KMS-11 (cell line): ENCODE results near the gene BCL6B.

Source experiments
- H2AFZ ChIP-seq: fragments of 200-600 bp; sonication (generic); 2 replicates; pipeline ENCODE4 v1.6.1; 2016; ENCODE audit warnings: antibody characterized with exemption, mixed run types, low read depth
- H3K27ac ChIP-seq: fragments of 200-600 bp; sonication (generic); 2 replicates; pipeline ENCODE4 v1.6.1; 2016; ENCODE audit warnings: mild to moderate bottlenecking, mixed run types
- H3K27me3 ChIP-seq: fragments of 200-600 bp; sonication (generic); 2 replicates; pipeline ENCODE4 v1.6.1; 2017; ENCODE audit warnings: mild to moderate bottlenecking, low read depth, mixed run types, moderate library complexity; ENCODE audit not compliant: insufficient read depth
- H3K36me3 ChIP-seq: fragments of 200-600 bp; sonication (generic); 2 replicates; pipeline ENCODE4 v1.6.1; 2017; ENCODE audit warnings: mild to moderate bottlenecking, mixed run types; ENCODE audit not compliant: insufficient read depth
- H3K4me1 ChIP-seq: fragments of 200-600 bp; sonication (generic); 2 replicates; pipeline ENCODE4 v1.6.1; 2016; ENCODE audit warnings: mild to moderate bottlenecking, low read depth, mixed run types; ENCODE audit not compliant: poor library complexity, severe bottlenecking
- H3K4me2 ChIP-seq: fragments of 200-600 bp; sonication (generic); 2 replicates; pipeline ENCODE4 v1.7.0; 2016; ENCODE audit warnings: mild to moderate bottlenecking, mixed run types
- H3K4me3 ChIP-seq: fragments of 200-600 bp; sonication (generic); IDR thresholded peaks from 2 replicates; pipeline ENCODE4 v1.6.1; 2017; ENCODE audit warnings: low read depth, low read length, mixed read lengths; ENCODE audit not compliant: insufficient read depth
- H3K79me2 ChIP-seq: fragments of 200-600 bp; sonication (generic); 2 replicates; pipeline ENCODE4 v1.6.1; 2016; ENCODE audit warnings: low read depth, mixed run types; ENCODE audit not compliant: insufficient read depth
- H3K9ac ChIP-seq: fragments of 200-600 bp; sonication (generic); 2 replicates; pipeline ENCODE4 v1.6.1; 2016; ENCODE audit warnings: mild to moderate bottlenecking, mixed run types
- H4K20me1 ChIP-seq: fragments of 200-600 bp; sonication (generic); 2 replicates; pipeline ENCODE4 v1.6.1; 2016; ENCODE audit warnings: mild to moderate bottlenecking, mixed run types; ENCODE audit not compliant: insufficient read depth
- CTCF ChIP-seq: fragments of 200-600 bp; sonication (generic); conservative IDR thresholded peaks from 2 replicates; pipeline ENCODE4 v1.6.1; 2017; ENCODE audit warnings: low read depth, mild to moderate bottlenecking, antibody characterized with exemption, low read length, moderate library complexity, mixed read lengths

BCL6B gene

GRCh38 chr17:7039832-7040231 lies 17.0 kb downstream of the BCL6B start:
- Histone ChIP-seq H2AFZ (no peak overlapping the region), H3K4me2 (no peak overlapping the region), H3K4me3 (no peak overlapping the region), H3K79me2 (no peaks in the 10 kb centered on the region), H3K27me3 (no peaks in the 10 kb centered on the region), H3K9ac (no peak overlapping the region), H3K4me1 (no peaks in the 10 kb centered on the region), H4K20me1 (no peaks in the 10 kb centered on the region), H3K27ac (no peak overlapping the region), H3K36me3 (no peaks in the 10 kb centered on the region)
- TF ChIP-seq CTCF: no peak

GRCh38 chr17:7041607-7042500 lies 19.0 kb downstream of the BCL6B start:
- no peaks in the 10 kb centered on the region for H3K4me1 ChIP-seq
- TF ChIP-seq CTCF: no peak
- no peaks in the 10 kb centered on the region for H4K20me1 ChIP-seq
- H3K36me3 ChIP-seq: no peaks in the 10 kb centered on the region
- H3K4me3 ChIP-seq: no peak overlapping the region
- H3K4me2 ChIP-seq: no peak overlapping the region
- no peak overlapping the region for H3K27ac ChIP-seq
- H3K9ac ChIP-seq: no peak overlapping the region
- no peaks in the 10 kb centered on the region for H3K79me2 ChIP-seq
- H2AFZ ChIP-seq: no peak overlapping the region
- H3K27me3 ChIP-seq: no peaks in the 10 kb centered on the region

GRCh38 chr17:7042501-7043181 lies 19.8 kb downstream of the BCL6B start:
- H3K27me3 ChIP-seq: no peaks in the 10 kb centered on the region
- TF ChIP-seq CTCF: no peak
- no peaks in the 10 kb centered on the region for H4K20me1 ChIP-seq
- H3K4me1 ChIP-seq: no peaks in the 10 kb centered on the region
- H3K36me3 ChIP-seq: no peaks in the 10 kb centered on the region
- H3K4me2 ChIP-seq: no peak overlapping the region
- no peaks in the 10 kb centered on the region for H3K79me2 ChIP-seq
- H3K4me3 ChIP-seq: no peak overlapping the region
- no peak overlapping the region for H3K27ac ChIP-seq
- H3K9ac ChIP-seq: no peak overlapping the region
- no peak overlapping the region for H2AFZ ChIP-seq

GRCh38 chr17:7043182-7043496 lies 20.3 kb downstream of the BCL6B start:
- TF ChIP-seq CTCF: no peak
- no peak overlapping the region for H3K4me2 ChIP-seq
- no peak overlapping the region for H2AFZ ChIP-seq
- H4K20me1 ChIP-seq: no peaks in the 10 kb centered on the region
- H3K27ac ChIP-seq: no peak overlapping the region
- H3K27me3 ChIP-seq: no peaks in the 10 kb centered on the region
- H3K4me1 ChIP-seq: no peaks in the 10 kb centered on the region
- H3K4me3 ChIP-seq: no peak overlapping the region
- H3K36me3 ChIP-seq: no peaks in the 10 kb centered on the region
- H3K9ac ChIP-seq: no peak overlapping the region
- no peaks in the 10 kb centered on the region for H3K79me2 ChIP-seq
